GM19239 (cell line): ENCODE results near the gene PXMP2.

ENCODE experiments used
- DNase-seq: peaks from one replicate; pipeline ENCODE4 v3.0.0; 2011; ENCODE audit warnings: low spot score; ENCODE audit not compliant: insufficient read length
- FAIRE-seq: peaks from 2 replicates; lab custom pipeline; 2011; peaks lifted over from hg19 to GRCh38; lab: Jason Lieb, UNC

The PXMP2 gene

GRCh38 chr12:132659146-132659545 lies 28.2 kb upstream of the PXMP2 start:
- DNase-seq (no peak), FAIRE-seq (no peak)

GRCh38 chr12:132660052-132660451 lies 27.3 kb upstream of the PXMP2 start:
- FAIRE-seq, result no peak
- DNase-seq, result no peak

GRCh38 chr12:132660996-132661395 lies 26.4 kb upstream of the PXMP2 start:
- DNase-seq (no peak), FAIRE-seq (no peak)

- no peak for FAIRE-seq
- no peak for DNase-seq
Observed at GRCh38 chr12:132661972-132662371, 25.4 kb upstream of the PXMP2 start.

GRCh38 chr12:132662901-132663755 lies 24.3 kb upstream of the PXMP2 start:
- DNase-seq, result no peak
- no peak for FAIRE-seq

GRCh38 chr12:132664206-132665148 lies 22.9 kb upstream of the PXMP2 start:
- FAIRE-seq (no peak), DNase-seq (no peak)

GRCh38 chr12:132665149-132665491 lies 22.3 kb upstream of the PXMP2 start:
- no peak for FAIRE-seq
- no peak for DNase-seq

GRCh38 chr12:132665794-132666193 lies 21.6 kb upstream of the PXMP2 start:
- DNase-seq (no peak), FAIRE-seq (no peak)

GRCh38 chr12:132668191-132669088 lies 18.9 kb upstream of the PXMP2 start:
- no peak for FAIRE-seq

GRCh38 chr12:132669166-132669879 lies 18.1 kb upstream of the PXMP2 start:
- no peak for FAIRE-seq
- DNase-seq, result no peak

More at GRCh38 chr12:132668191-132669088, 18.9 kb upstream of the PXMP2 start:
- no peak for DNase-seq

- FAIRE-seq, result no peak
- no peak for DNase-seq
Observed at GRCh38 chr12:132672116-132672515, 15.3 kb upstream of the PXMP2 start.

- FAIRE-seq (no peak), DNase-seq (no peak)
Observed at GRCh38 chr12:132672678-132673077, 14.7 kb upstream of the PXMP2 start.

- DNase-seq (no peak), FAIRE-seq (no peak)
Observed at GRCh38 chr12:132673288-132674179, 13.9 kb upstream of the PXMP2 start.

- FAIRE-seq (no peak), DNase-seq (no peak)
Observed at GRCh38 chr12:132674561-132674960, 12.8 kb upstream of the PXMP2 start.

- no peak for FAIRE-seq
- no peak for DNase-seq
Observed at GRCh38 chr12:132675757-132676432, 11.5 kb upstream of the PXMP2 start.

GRCh38 chr12:132677492-132677891 lies 9.9 kb upstream of the PXMP2 start:
- DNase-seq (no peak), FAIRE-seq (no peak)

GRCh38 chr12:132685400-132685799 lies 2.0 kb upstream of the PXMP2 start:
- DNase-seq, result no peak
- FAIRE-seq, result no peak

GRCh38 chr12:132686825-132687210 lies 569 bp upstream of the PXMP2 start:
- DNase-seq, result no peak
- FAIRE-seq, result no peak
